BE2C (cell line): ENCODE data around the gene UBE3C.

Source experiments
- DNase-seq: peaks from one replicate; pipeline ENCODE4 v3.0.0-alpha.2; 2020
- H3K27me3 ChIP-seq: fragments of 250-450 bp; sonication (Bioruptor Pico); 2 replicates; pipeline ENCODE4 v1.5.1; 2020; ENCODE audit warnings: mild to moderate bottlenecking
- H3K36me3 ChIP-seq: fragments of 250-450 bp; sonication (Bioruptor Pico); 2 replicates; pipeline ENCODE4 v1.5.1; 2020; ENCODE audit warnings: mild to moderate bottlenecking
- H3K4me1 ChIP-seq: fragments of 250-450 bp; sonication (Bioruptor Pico); 2 replicates; pipeline ENCODE4 v1.5.1; 2020
- H3K4me3 ChIP-seq: 2 replicates; pipeline ENCODE4 v1.5.1; 2011; ENCODE audit warnings: low read depth, low read length
- H3K9me3 ChIP-seq: fragments of 250-450 bp; sonication (Bioruptor Pico); 2 replicates; pipeline ENCODE4 v1.5.1; 2020
- CTCF ChIP-seq: IDR thresholded peaks from 2 replicates; pipeline ENCODE4 v1.5.1; 2012; ENCODE audit warnings: mild to moderate bottlenecking, low read depth, low read length

Gene UBE3C

DNA sequence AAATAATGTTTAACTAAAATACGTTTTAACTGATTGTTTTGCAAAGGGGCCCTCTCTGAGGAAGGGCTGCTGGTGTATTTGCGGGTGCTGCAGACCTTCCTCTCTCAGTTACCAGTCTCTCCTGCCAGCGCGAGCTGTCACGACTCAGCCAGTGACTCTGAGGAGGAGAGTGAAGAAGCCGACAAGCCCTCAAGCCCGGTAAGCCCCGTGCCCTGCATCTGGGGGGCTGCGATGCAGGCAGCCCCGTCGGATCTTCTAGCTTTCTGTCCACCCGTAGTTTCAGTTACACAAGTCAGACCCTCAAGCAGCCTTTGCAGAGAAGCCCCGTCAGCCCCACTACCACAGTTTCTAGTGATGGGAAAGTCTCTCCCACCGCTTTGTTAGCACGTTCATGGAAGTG is 45.1 kb downstream of the UBE3C start:
- H3K4me1 ChIP-seq = peaks cover 5% of the 10 kb centered on the region

GRCh38 chr7:157188091-157188665 is 49.5 kb downstream of the UBE3C start:
- peaks cover 95% of the 10 kb centered on the region for H3K36me3 ChIP-seq
- no peaks in the 10 kb centered on the region for H3K4me1 ChIP-seq
- H3K4me3 ChIP-seq = no peak overlapping the region
- no peaks in the 10 kb centered on the region for H3K27me3 ChIP-seq
- H3K9me3 ChIP-seq = no peaks in the 10 kb centered on the region
- no peak for TF ChIP-seq CTCF
- no peak for DNase-seq

More for the DNA sequence above, 45.1 kb downstream of the UBE3C start:
- no peak overlapping the region for H3K4me3 ChIP-seq
- H3K27me3 ChIP-seq = no peaks in the 10 kb centered on the region
- no peaks in the 10 kb centered on the region for H3K9me3 ChIP-seq
- H3K36me3 ChIP-seq = peaks cover 75% of the 10 kb centered on the region
- no peak for TF ChIP-seq CTCF
- DNase-seq = no peak

DNA sequence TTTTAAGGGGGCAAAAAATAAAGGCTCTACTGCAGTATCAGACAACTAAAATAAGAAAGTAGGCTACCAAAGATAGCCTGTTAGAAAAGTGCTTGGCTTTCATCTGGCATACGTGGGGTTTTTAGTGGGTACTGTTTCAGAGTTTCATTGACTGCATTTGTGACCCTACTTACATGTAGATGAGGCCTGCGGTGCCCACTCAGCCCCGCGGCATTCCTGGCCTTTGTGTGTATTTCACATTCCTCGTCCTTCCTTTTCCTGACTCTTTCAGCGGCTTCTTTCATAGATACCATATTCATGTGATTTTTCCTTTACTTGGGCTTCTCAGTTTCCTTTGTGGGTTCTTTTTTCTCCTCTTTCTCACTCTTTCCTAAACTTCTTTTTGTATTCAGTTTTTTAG is 50.7 kb downstream of the UBE3C start:
- H3K4me1 ChIP-seq = no peaks in the 10 kb centered on the region
- H3K9me3 ChIP-seq = no peaks in the 10 kb centered on the region
- no peaks in the 10 kb centered on the region for H3K27me3 ChIP-seq
- peaks cover 88% of the 10 kb centered on the region for H3K36me3 ChIP-seq
- H3K4me3 ChIP-seq = no peak overlapping the region
- DNase-seq = no peak
- TF ChIP-seq CTCF = no peak

- Histone ChIP-seq H3K9me3 (no peaks in the 10 kb centered on the region), H3K4me1 (0 out of 2 replicates have a peak, but pooled peaks cover 3% of the 10 kb centered on the region), H3K4me3 (no peak overlapping the region), H3K27me3 (no peaks in the 10 kb centered on the region), H3K36me3 (peaks cover 84% of the 10 kb centered on the region)
- no peak for TF ChIP-seq CTCF
- DNase-seq = no peak
Observed at GRCh38 chr7:157192861-157193260, 54.1 kb downstream of the UBE3C start.

GRCh38 chr7:157193274-157193673 is 54.5 kb downstream of the UBE3C start:
- H3K36me3 ChIP-seq = peaks cover 83% of the 10 kb centered on the region
- no peaks in the 10 kb centered on the region for H3K27me3 ChIP-seq
- no peaks in the 10 kb centered on the region for H3K9me3 ChIP-seq
- no peak for TF ChIP-seq CTCF
- H3K4me1 ChIP-seq = 0 out of 2 replicates have a peak, but pooled peaks cover 3% of the 10 kb centered on the region
- H3K4me3 ChIP-seq = no peak overlapping the region
- DNase-seq = no peak

DNA sequence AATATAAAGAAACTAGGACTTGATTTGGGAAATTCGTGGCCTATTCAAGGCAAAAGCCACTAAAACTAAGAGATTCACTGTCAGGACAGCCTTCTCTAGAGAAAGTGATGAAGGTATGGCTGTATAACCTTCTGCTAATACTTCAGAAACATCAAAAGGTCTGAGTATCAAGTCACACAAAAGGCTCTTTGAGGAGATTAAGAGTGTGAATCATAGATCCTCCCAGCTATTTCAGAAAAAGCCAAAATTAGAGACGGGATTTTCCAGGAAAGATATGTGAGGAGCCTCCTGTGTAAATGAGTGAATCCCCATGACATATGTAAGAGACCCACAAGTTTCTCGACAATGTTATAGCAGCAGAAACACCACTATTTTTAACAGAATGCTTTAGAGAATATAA is 56.2 kb downstream of the UBE3C start:
- Histone ChIP-seq H3K27me3 (no peaks in the 10 kb centered on the region), H3K9me3 (no peaks in the 10 kb centered on the region), H3K36me3 (peaks cover 72% of the 10 kb centered on the region), H3K4me1 (0 out of 2 replicates have a peak, but pooled peaks cover 3% of the 10 kb centered on the region), H3K4me3 (no peak overlapping the region)
- no peak for TF ChIP-seq CTCF
- DNase-seq = no peak
